K562 (cell line): ENCODE data around the gene SLC29A2. TPM values are rescaled to one million over a fixed set of nuclear protein-coding genes. Genes with fewer than 3 reads are reported as not detected.

Experiments used
- ATAC-seq: fragments of 200-7000 bp; cut with Tn5 transposase; 3 replicates; pipeline ENCODE4 v1.9.1; 2020; ENCODE audit warnings: moderate library complexity
- BruUV-seq: library from RNA; stranded (reverse); fragments of 400-500 nt; replicated peaks from 2 replicates; lab custom pipeline; 2021; lab: Mats Ljungman, UMichigan
- CTCF ChIA-PET: fragments of 300-600 bp; formaldehyde crosslinking; extraction: SDS; loops from one replicate; lab custom pipeline; 2021; ENCODE audit warnings: low intra/inter-chr PET ratio; lab: Yijun Ruan, JAX
- POLR2A ChIA-PET: fragments of 300-600, 350-650 bp; sonication (Branson Sonifier 250); formaldehyde crosslinking; extraction: SDS; loops from one replicate; lab custom pipeline; 2021; ENCODE audit warnings: antibody characterized with exemption, inconsistent platforms; lab: Yijun Ruan, JAX
- DNase-seq, 4 experiments: peaks; one replicate each; pipeline versions ENCODE4 v3.0.0 to v3.0.0-alpha.2; 2011 to 2018; ENCODE audit warnings: low spot score in 3 of 4, mixed read lengths in 3 of 4; ENCODE audit errors: extremely low read depth in 1 of 4
- FAIRE-seq: peaks from 2 replicates; lab custom pipeline; 2011; peaks lifted over from hg19 to GRCh38; lab: Jason Lieb, UNC
- H2AFZ ChIP-seq: 2 replicates; pipeline ENCODE4 v1.6.0; 2011; ENCODE audit warnings: low read depth, low read length, control low read depth, inconsistent platforms
- H3K27ac ChIP-seq: fragments of 200-600 bp; 3 replicates; pipeline ENCODE4 v1.8.0; 2011; ENCODE audit warnings: low read depth, mild to moderate bottlenecking, control low read depth, inconsistent platforms, low read length, moderate library complexity, mixed read lengths; ENCODE audit errors: extremely low read depth
- H3K27me3 ChIP-seq, 2 experiments: fragments of 300-600 bp in 1 of 2; 2 replicates in 1 of 2; 3 replicates in 1 of 2; pipeline versions ENCODE4 v1.6.0 to v1.8.0; 2011; ENCODE audit warnings: inconsistent platforms in 2 of 2, low read length in 2 of 2, mild to moderate bottlenecking in 1 of 2, mixed read lengths in 1 of 2, moderate library complexity in 1 of 2; ENCODE audit not compliant: control insufficient read depth in 2 of 2, insufficient read depth in 2 of 2
- H3K36me3 ChIP-seq: fragments of 300-600 bp; 3 replicates; pipeline ENCODE4 v1.8.0; 2011; ENCODE audit warnings: mild to moderate bottlenecking, low read length, inconsistent platforms; ENCODE audit not compliant: control insufficient read depth, insufficient read depth
- H3K4me1 ChIP-seq, 2 experiments: fragments of 200-600 bp in 1 of 2; replicated peaks in 1 of 2; 2 replicates in 1 of 2; 3 replicates in 1 of 2; pipeline versions ENCODE4 v1.5.1 to v1.8.0; 2011; ENCODE audit warnings: inconsistent platforms in 2 of 2, low read length in 2 of 2, mild to moderate bottlenecking in 1 of 2, mixed read lengths in 1 of 2, moderate library complexity in 1 of 2; ENCODE audit not compliant: control insufficient read depth in 2 of 2, insufficient read depth in 2 of 2
- H3K4me2 ChIP-seq: 2 replicates; pipeline ENCODE4 v1.6.1; 2011; ENCODE audit warnings: low read length, control low read depth, inconsistent platforms, mixed read lengths; ENCODE audit not compliant: insufficient read depth
- H3K4me3 ChIP-seq: fragments of 200-600 bp; sonication (generic), shearing (Covaris generic); 2 replicates; pipeline ENCODE4 v1.5.1; 2016; ENCODE audit warnings: control low read depth, inconsistent platforms
- H3K79me2 ChIP-seq: fragments of 200-600 bp; 3 replicates; pipeline ENCODE4 v1.8.0; 2011; ENCODE audit warnings: low read length, inconsistent platforms; ENCODE audit not compliant: control insufficient read depth, insufficient read depth
- H3K9ac ChIP-seq, 2 experiments: 2 replicates each; pipeline versions ENCODE4 v1.6.0 to v1.6.1; 2011; ENCODE audit warnings: low read depth in 2 of 2, low read length in 2 of 2, control low read depth in 1 of 2, inconsistent platforms in 1 of 2, mild to moderate bottlenecking in 1 of 2, mixed read lengths in 1 of 2; ENCODE audit not compliant: insufficient read depth in 1 of 2
- H3K9me1 ChIP-seq: one replicate; pipeline ENCODE4 v1.6.0; 2011; ENCODE audit warnings: inconsistent platforms, mild to moderate bottlenecking, low read length, moderate library complexity; ENCODE audit not compliant: control insufficient read depth, insufficient read depth
- H3K9me3 ChIP-seq: replicated peaks from 2 replicates; pipeline ENCODE4 v1.5.1; 2011; ENCODE audit warnings: low read depth, low read length, inconsistent platforms; ENCODE audit not compliant: control insufficient read depth, insufficient read depth
- H4K20me1 ChIP-seq: replicated peaks from 2 replicates; pipeline ENCODE4 v1.6.1; 2011; ENCODE audit warnings: low read length, inconsistent platforms, mixed read lengths; ENCODE audit not compliant: control insufficient read depth, insufficient read depth
- AFF1 ChIP-seq, 2 experiments: fragments of 450-650 bp; IDR thresholded peaks; 2 replicates each; pipeline ENCODE4 v1.6.1; 2018; ENCODE audit warnings: mild to moderate bottlenecking in 2 of 2, low read depth in 1 of 2; ENCODE audit not compliant: partially characterized antibody in 2 of 2
- CEBPG ChIP-seq, 3 experiments: fragments of 200-800 bp in 1 of 3; sonication (Bioruptor generic) in 1 of 3; sonication (generic) in 1 of 3; formaldehyde crosslinking in 1 of 3; IDR thresholded peaks in 2 of 3; conservative IDR thresholded peaks in 1 of 3; 2 replicates each; pipeline versions ENCODE4 v1.6.1 to v1.8.0; 2016 to 2022; ENCODE audit warnings: missing compliant biosample characterization in 2 of 3, missing genetic modification characterization in 2 of 3, mild to moderate bottlenecking in 1 of 3, missing genetic modification reagents in 1 of 3
- NFE2 ChIP-seq: IDR thresholded peaks from 2 replicates; pipeline ENCODE4 v1.6.1; 2014; ENCODE audit warnings: antibody characterized with exemption, low read depth
- NR0B1 ChIP-seq: fragments of 450-650 bp; IDR thresholded peaks from one replicate; pipeline ENCODE4 v1.6.1; 2018; ENCODE audit warnings: mild to moderate bottlenecking, moderate library complexity; ENCODE audit not compliant: partially characterized antibody
- SIX5 ChIP-seq, 2 experiments: IDR thresholded peaks; 2 replicates each; pipeline ENCODE4 v1.6.1; 2011; ENCODE audit warnings: low read length in 2 of 2, borderline replicate concordance in 1 of 2, low read depth in 1 of 2, mild to moderate bottlenecking in 1 of 2, moderate library complexity in 1 of 2; ENCODE audit not compliant: insufficient read depth in 1 of 2
- SMC3 ChIP-seq: conservative IDR thresholded peaks from 2 replicates; pipeline ENCODE4 v1.6.1; 2011; ENCODE audit warnings: low read depth, low read length, improper control_type of control experiment; ENCODE audit not compliant: insufficient read depth
- SRSF3 ChIP-seq: fragments of 200-400 bp; formaldehyde crosslinking; IDR thresholded peaks from 2 replicates; pipeline ENCODE4 v1.6.1; 2016; ENCODE audit warnings: mild to moderate bottlenecking, low read length, moderate library complexity; ENCODE audit not compliant: insufficient read depth
- SRSF7 ChIP-seq: fragments of 200-400 bp; formaldehyde crosslinking; optimal IDR thresholded peaks from 2 replicates; pipeline ENCODE3; 2017; ENCODE audit warnings: mild to moderate bottlenecking, low read depth, low read length
- STAT5B ChIP-seq: fragments of 250-450 bp; sonication (Bioruptor Pico); IDR thresholded peaks from 2 replicates; pipeline ENCODE4 v1.8.0; 2021; ENCODE audit warnings: mild to moderate bottlenecking, inconsistent platforms
- THRAP3 ChIP-seq: fragments of 450-650 bp; IDR thresholded peaks from 2 replicates; pipeline ENCODE4 v1.6.1; 2016; ENCODE audit warnings: mild to moderate bottlenecking, inconsistent platforms, borderline replicate concordance
- ZNF561 ChIP-seq: fragments of 450-650 bp; formaldehyde crosslinking; conservative IDR thresholded peaks from 2 replicates; pipeline ENCODE4 v1.4.0; 2020; ENCODE audit warnings: mild to moderate bottlenecking, moderate library complexity
- WGBS: fragments of 100-300 bp; shearing (Covaris generic); methylation state at CpG from one replicate; pipeline ENCODE4 v1.1.6; 2016; ENCODE audit warnings: low coverage, mixed read lengths; ENCODE audit not compliant: insufficient coverage; ENCODE audit errors: missing lambda C conversion rate; 5-methylcytosine and 5-hydroxymethylcytosine counted together
- in situ Hi-C: fragments of 300-500 bp; cut with MboI; formaldehyde crosslinking; loops from 4 replicates; pipeline ENCODE4 v1.15.0; 2018; ENCODE audit warnings: inconsistent platforms, mixed read lengths
- intact Hi-C: fragments of 100-400 bp; cut with micrococcal nuclease; formaldehyde crosslinking; loops from 2 replicates; pipeline ENCODE4 v1.14.2; 2022
- polyA plus RNA-seq, 8 experiments: library from polyadenylated mRNA; depleted of rRNA in 4 of 8; stranded (reverse) in 5 of 8; unstranded in 3 of 8; fragments of >200 nt; fragmentation: Nextera tagmentation in 2 of 8; fragmentation: Illumina TruSeq in 1 of 8; extraction: Ambion mirVana in 2 of 8; extraction: Trizol in 1 of 8; gene quantifications; 2 replicates each; pipeline versions ENCODE4 v1.2.1 to v1.2.3, GENCODE V29; 2011 to 2014; ENCODE audit warnings: inconsistent platforms in 1 of 8, missing spikeins in 1 of 8
- total RNA-seq, 7 experiments: library from RNA; depleted of rRNA in 6 of 7; stranded (reverse); fragments of >200 nt in 6 of 7; fragmentation: Illumina TruSeq in 2 of 7; extraction: Trizol in 2 of 7; gene quantifications; 2 replicates each; pipeline versions ENCODE4 v1.2.1 to v1.2.3, GENCODE V29; 2011 to 2021; ENCODE audit warnings: low replicate concordance in 1 of 7

Gene SLC29A2
- total and polyA plus RNA-seq, 9 of the 15 experiments (the other 6 are each of a cell fraction or from before 2014, with no cell fraction given) = 2.4 to 48.6 (median 14.2) TPM

GRCh38 chr11:66363805-66364535 lies 7.6 kb downstream of the SLC29A2 start:
- Histone ChIP-seq H2AFZ (no peak overlapping the region), H3K79me2 (peaks cover 20% of the 10 kb centered on the region), H3K9me3 (no peaks in the 10 kb centered on the region), H3K4me1 (peaks cover 0 to 38% of the 10 kb centered on the region in 2 experiments; a peak in 4 of 5 replicates), H3K27ac (no peak overlapping the region), H3K4me2 (no peak overlapping the region), H3K4me3 (no peak overlapping the region), H3K36me3 (peaks cover 66% of the 10 kb centered on the region), H4K20me1 (peaks cover 23% of the 10 kb centered on the region), H3K9me1 (peaks cover 3% of the 10 kb centered on the region), H3K9ac (0 out of 4 replicates have a peak overlapping the region, but pooled peaks of 1 of the 2 experiments have one; percentile 31), H3K27me3 (no peaks in the 10 kb centered on the region)
- no TSS peak for BruUV-seq
- ATAC-seq (peak; percentile 83), FAIRE-seq (peak; percentile 88), DNase-seq (peak; percentile 85 to 89 (median 86))
- ChIA-PET POLR2A (interaction anchor here (0.6 to 3.3 kb wide), 10 partner anchors 8 to 696 kb away, joined by 3 to 16 read pairs (median 5); partner anchors contain the start of genes BRMS1 and SLC29A2), CTCF (no interaction called here)
- in situ Hi-C loops = no loop called here
- intact Hi-C loops = no loop called here
- WGBS = 63% methylated on average over 12 of the region's 15 CpGs
- TF ChIP-seq STAT5B (CRISPR knock-in tag) (no peak), AFF1 (IDR thresholded peaks at IDR 0.05; ENCODE audit: low read depth in 1 of 2, partially characterized antibody in 2 of 2) (no peak), SRSF7 (no peak), NFE2 (no peak), CEBPG (CRISPR knock-in tag; IDR thresholded peaks at IDR 0.05) (no peak), CEBPG (tag; conservative IDR thresholded peaks at IDR 0.05 in 1 of 2, IDR thresholded peaks at IDR 0.05 in 1 of 2) (no peak), SIX5 (IDR thresholded peaks at IDR 0.05; ENCODE audit: borderline replicate concordance in 1 of 2, insufficient read depth in 1 of 2, low read depth in 1 of 2, low read length in 2 of 2) (no peak), NR0B1 (no peak), SRSF3 (no peak), ZNF561 (CRISPR knock-in tag) (no peak), SMC3 (0 out of 2 replicates have a peak, but pooled peaks have one; percentile 33), THRAP3 (0 out of 2 replicates have a peak, but pooled peaks have one; percentile 53)
